Spleen (tissue), 11 donors: Measurements from ENCODE around the gene CD84. TPM values are rescaled to one million over a fixed set of nuclear protein-coding genes. Genes with fewer than 3 reads are reported as not detected.

ENCODE experiments used
- DNase-seq: peaks from one replicate; pipeline ENCODE4 v3.0.0-alpha.2; 2020
- H3K27ac ChIP-seq, 8 donors: fragments of 200-600 bp; sonication (generic) in 7 of 8; 1 replicate in 4 of 8; 2 replicates in 4 of 8; pipeline versions ENCODE4 v1.5.0 to v1.8.0; 2016 to 2021; ENCODE audit warnings: inconsistent platforms in 4 of 8, mild to moderate bottlenecking in 4 of 8, moderate library complexity in 1 of 8
- H3K27me3 ChIP-seq, 7 donors: fragments of 200-600 bp; sonication (generic) in 6 of 7; replicated peaks in 1 of 7; 1 replicate in 4 of 7; 2 replicates in 3 of 7; pipeline versions ENCODE4 v1.5.0 to v1.8.0; 2016 to 2021; ENCODE audit warnings: inconsistent platforms in 3 of 7, mild to moderate bottlenecking in 1 of 7
- H3K36me3 ChIP-seq, 6 donors: fragments of 200-600 bp; sonication (generic) in 5 of 6; 1 replicate in 4 of 6; 2 replicates in 2 of 6; pipeline versions ENCODE4 v1.5.0 to v1.8.0; 2016 to 2021; ENCODE audit warnings: inconsistent platforms in 2 of 6
- H3K4me1 ChIP-seq, 6 donors: fragments of 200-600 bp; sonication (generic) in 5 of 6; 1 replicate in 3 of 6; 2 replicates in 3 of 6; pipeline versions ENCODE4 v1.5.0 to v1.8.0; 2016 to 2021; ENCODE audit warnings: inconsistent platforms in 3 of 6
- H3K4me3 ChIP-seq, 8 donors: fragments of 200-600 bp; sonication (generic) in 7 of 8; 1 replicate in 4 of 8; 2 replicates in 4 of 8; pipeline versions ENCODE4 v1.5.0 to v1.8.0; 2016 to 2021; ENCODE audit warnings: inconsistent platforms in 4 of 8, mild to moderate bottlenecking in 4 of 8, moderate library complexity in 2 of 8
- H3K9me3 ChIP-seq, 8 donors: fragments of 200-600 bp; sonication (generic) in 7 of 8; 1 replicate in 4 of 8; 2 replicates in 4 of 8; pipeline versions ENCODE4 v1.5.0 to v1.8.0; 2016 to 2021; ENCODE audit warnings: inconsistent platforms in 4 of 8
- POLR2A ChIP-seq, 3 donors: fragments of 450-650 bp; IDR thresholded peaks; one replicate each; pipeline ENCODE4 v1.5.1; 2017; ENCODE audit warnings: antibody characterized with exemption in 3 of 3, mild to moderate bottlenecking in 1 of 3
- POLR2AphosphoS5 ChIP-seq, 3 donors: sonication (generic); formaldehyde crosslinking; IDR thresholded peaks; one replicate each; pipeline ENCODE4 v1.5.1; 2017; ENCODE audit warnings: antibody characterized with exemption in 3 of 3
- WGBS, 5 donors: extraction: QIAGEN DNeasy Blood & Tissue Kit in 3 of 5; methylation state at CpG; one replicate each; pipeline versions ENCODE4 v1.1.5 to v1.1.7; 2013 to 2018; 5-methylcytosine and 5-hydroxymethylcytosine counted together
- intact Hi-C: fragments of 100-400 bp; cut with DNase I; formaldehyde crosslinking; loops from one replicate; pipeline ENCODE4 v1.15.0; 2023; ENCODE audit warnings: low total_unique reads
- polyA plus RNA-seq, 3 donors: library from polyadenylated mRNA; stranded (reverse); fragments of 200-250 nt; gene quantifications; one replicate each; pipeline ENCODE4 v1.2.1, GENCODE V29; 2013
- total RNA-seq, 7 donors: library from RNA; depleted of rRNA in 3 of 7; stranded (reverse); fragments of >200 nt in 3 of 7; fragmentation: NEBNext Ultra II Directional in 4 of 7; extraction: Animal tissue kit (Norgen Biotek cat#: 25700) in 4 of 7; gene quantifications; one replicate each; pipeline versions ENCODE4 v1.1.0 to v1.2.1, GENCODE V29; 2016 to 2021
- TF ChIP-seq, protein P1 (sequence below), 11 experiments: fragments of 200-600 bp in 7 of 11; fragments of 450-650 bp in 4 of 11; sonication (generic) in 4 of 11; IDR thresholded peaks in 8 of 11; conservative IDR thresholded peaks in 3 of 11; 1 replicate in 7 of 11; 2 replicates in 4 of 11; pipeline versions ENCODE4 v1.4.0 to v1.8.0; 2016 to 2021; ENCODE audit warnings: antibody characterized with exemption in 11 of 11, inconsistent platforms in 4 of 11, mild to moderate bottlenecking in 1 of 11
- donor health status: healthy with polysubstance abuse.
- donor health status: DM: no; HTN: no; CAD: no; lungs with moderate emphysema.
- donor health status: DM: no; HTN: no; CAD: no.
- donor health status: Bipolar disorder and iron deficiency.
- donor health status: healthy.
- donor health status: DM: no; HTN: no; CAD: no.
- donor health status: DM: yes; HTN: yes; CAD: no.

Gene CD84
- total and polyA plus RNA-seq, 10 donors: 4.7 to 76.1 (median 60.0) TPM

DNA sequence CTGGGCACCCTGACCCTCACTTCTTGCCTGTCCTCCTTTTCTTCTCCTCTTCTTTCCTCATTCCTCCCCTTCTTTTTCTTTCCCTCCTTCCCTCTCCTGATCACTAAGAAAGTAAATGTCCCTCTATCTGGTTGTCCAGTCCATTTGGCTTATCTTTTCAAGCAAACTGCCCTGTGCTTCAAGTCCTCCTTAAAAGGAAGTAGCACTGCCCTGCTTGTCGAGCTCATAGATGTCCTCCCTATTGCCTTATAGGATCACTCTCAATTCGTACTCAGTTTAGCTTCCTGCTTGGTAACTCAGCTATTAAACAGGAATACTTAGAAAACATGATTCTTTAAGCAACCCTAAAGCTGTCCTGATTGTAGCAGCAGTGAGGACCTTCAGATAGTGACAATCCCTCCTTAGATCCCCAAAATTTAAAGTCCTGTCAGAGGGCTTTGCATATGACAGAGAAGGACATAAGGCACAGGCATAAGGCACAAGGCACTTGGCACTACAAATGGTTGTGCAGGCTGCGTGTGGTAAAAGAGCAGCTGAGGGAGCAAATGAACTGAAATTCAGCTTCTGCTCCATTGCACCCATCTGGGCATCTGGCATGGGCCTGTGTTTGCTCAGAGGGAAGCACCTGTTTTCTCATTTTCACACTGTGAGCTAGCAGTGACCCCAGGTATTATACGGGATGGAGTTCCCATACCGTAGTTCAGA is 30.2 kb downstream of the CD84 start:
- H3K27me3 ChIP-seq: no peaks in the 10 kb centered on the region
- DNase-seq: no peak
- H3K27ac ChIP-seq: peak overlapping the region in 7 of 8 donors; percentile 58 to 85 (median 73)
- no peak overlapping the region for H3K4me3 ChIP-seq
- peaks cover 4 to 77% (median 19%) of the 10 kb centered on the region in 6 donors for H3K36me3 ChIP-seq
- H3K9me3 ChIP-seq: no peaks in the 10 kb centered on the region
- peaks cover 10 to 76% (median 57%) of the 10 kb centered on the region in 6 donors for H3K4me1 ChIP-seq
- TF ChIP-seq, protein P1, sequence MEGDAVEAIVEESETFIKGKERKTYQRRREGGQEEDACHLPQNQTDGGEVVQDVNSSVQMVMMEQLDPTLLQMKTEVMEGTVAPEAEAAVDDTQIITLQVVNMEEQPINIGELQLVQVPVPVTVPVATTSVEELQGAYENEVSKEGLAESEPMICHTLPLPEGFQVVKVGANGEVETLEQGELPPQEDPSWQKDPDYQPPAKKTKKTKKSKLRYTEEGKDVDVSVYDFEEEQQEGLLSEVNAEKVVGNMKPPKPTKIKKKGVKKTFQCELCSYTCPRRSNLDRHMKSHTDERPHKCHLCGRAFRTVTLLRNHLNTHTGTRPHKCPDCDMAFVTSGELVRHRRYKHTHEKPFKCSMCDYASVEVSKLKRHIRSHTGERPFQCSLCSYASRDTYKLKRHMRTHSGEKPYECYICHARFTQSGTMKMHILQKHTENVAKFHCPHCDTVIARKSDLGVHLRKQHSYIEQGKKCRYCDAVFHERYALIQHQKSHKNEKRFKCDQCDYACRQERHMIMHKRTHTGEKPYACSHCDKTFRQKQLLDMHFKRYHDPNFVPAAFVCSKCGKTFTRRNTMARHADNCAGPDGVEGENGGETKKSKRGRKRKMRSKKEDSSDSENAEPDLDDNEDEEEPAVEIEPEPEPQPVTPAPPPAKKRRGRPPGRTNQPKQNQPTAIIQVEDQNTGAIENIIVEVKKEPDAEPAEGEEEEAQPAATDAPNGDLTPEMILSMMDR (IDR thresholded peaks at IDR 0.05 in 8 of 11, conservative IDR thresholded peaks at IDR 0.05 in 3 of 11): no peak
- peak in 1 of 3 donors; percentile 61 for TF ChIP-seq POLR2AphosphoS5 (IDR thresholded peaks at IDR 0.05)
- WGBS, 5 donors: 44 to 64% (median 46%) methylated on average over 5 of the region's 5 CpGs
- intact Hi-C loops: no loop called here

GRCh38 chr1:160548183-160548582 is 31.1 kb downstream of the CD84 start:
- Histone ChIP-seq H3K27ac (peak overlapping the region; percentile 43 to 85 (median 72)), H3K4me3 (no peak overlapping the region), H3K4me1 (peaks cover 10 to 85% (median 59%) of the 10 kb centered on the region in 6 donors), H3K27me3 (no peaks in the 10 kb centered on the region), H3K36me3 (peaks cover under 1 to 68% (median 13%) of the 10 kb centered on the region in 6 donors), H3K9me3 (no peaks in the 10 kb centered on the region)
- intact Hi-C loops: no loop called here
- TF ChIP-seq, protein P1 (IDR thresholded peaks at IDR 0.05 in 8 of 11, conservative IDR thresholded peaks at IDR 0.05 in 3 of 11): no peak
- TF ChIP-seq POLR2AphosphoS5 (IDR thresholded peaks at IDR 0.05): no peak
- no peak for TF ChIP-seq POLR2A (IDR thresholded peaks at IDR 0.05)
- DNase-seq: no peak
- WGBS, 5 donors: 66 to 81% (median 68%) methylated on average over 3 of the region's 3 CpGs

- WGBS, 5 donors: 56 to 79% (median 69%) methylated on average over 3 to 4 of the region's 4 CpGs
- H3K4me1 ChIP-seq: peaks cover 10 to 91% (median 59%) of the 10 kb centered on the region in 6 donors
- DNase-seq: no peak
Measured at GRCh38 chr1:160547422-160547821, 31.9 kb downstream of the CD84 start.

DNA sequence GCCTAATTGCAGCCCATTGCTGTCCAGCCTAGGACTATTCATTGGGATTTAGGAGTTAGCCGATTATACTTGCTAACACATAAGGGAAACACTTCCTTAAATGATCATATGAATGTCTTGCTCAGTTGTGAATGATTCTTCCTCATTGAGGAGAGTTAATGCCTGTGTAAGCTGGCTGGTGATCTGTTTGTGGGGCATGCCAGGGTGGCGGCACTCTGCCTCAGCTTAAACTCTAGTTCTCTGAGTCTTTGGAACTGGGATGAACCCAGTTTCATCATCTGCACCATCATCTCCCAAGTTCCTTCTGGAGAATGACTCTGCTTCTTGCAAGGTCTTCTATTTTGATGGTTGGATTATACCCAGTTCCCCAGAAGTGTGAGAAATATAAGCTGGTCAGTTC is 32.4 kb downstream of the CD84 start:
- TF ChIP-seq POLR2A (IDR thresholded peaks at IDR 0.05) (no peak), POLR2AphosphoS5 (IDR thresholded peaks at IDR 0.05) (no peak)
- TF ChIP-seq, protein P1 (IDR thresholded peaks at IDR 0.05 in 8 of 11, conservative IDR thresholded peaks at IDR 0.05 in 3 of 11): no peak
- H3K4me1 ChIP-seq: peaks cover 10 to 96% (median 61%) of the 10 kb centered on the region in 6 donors
- no peaks in the 10 kb centered on the region for H3K9me3 ChIP-seq
- H3K27ac ChIP-seq: peak overlapping the region in 6 of 8 donors; percentile 21 to 85 (median 72)
- no peaks in the 10 kb centered on the region for H3K27me3 ChIP-seq
- peaks cover 0 to 56% (median 4%) of the 10 kb centered on the region in 6 donors for H3K36me3 ChIP-seq
- H3K4me3 ChIP-seq: no peak overlapping the region
- intact Hi-C loops: no loop called here
- 54 to 79% (median 63%) methylated on average over 2 of the region's 2 CpGs for WGBS, 5 donors
- no peak for DNase-seq

More at GRCh38 chr1:160547422-160547821, 31.9 kb downstream of the CD84 start:
- H3K27ac ChIP-seq: peak overlapping the region in 6 of 8 donors; percentile 21 to 85 (median 72)
- intact Hi-C loops: no loop called here
- H3K4me3 ChIP-seq: no peak overlapping the region
- no peaks in the 10 kb centered on the region for H3K27me3 ChIP-seq
- TF ChIP-seq, protein P1 (IDR thresholded peaks at IDR 0.05 in 8 of 11, conservative IDR thresholded peaks at IDR 0.05 in 3 of 11): no peak
- TF ChIP-seq POLR2AphosphoS5 (IDR thresholded peaks at IDR 0.05): peak in 1 of 3 donors; percentile 7
- H3K36me3 ChIP-seq: peaks cover 0 to 61% (median 6%) of the 10 kb centered on the region in 6 donors
- no peaks in the 10 kb centered on the region for H3K9me3 ChIP-seq
